Measurements from ENCODE around the gene MMP23B.

- TF ChIP-seq CTCF (IDR thresholded peaks at IDR 0.05) (no peak), POLR2A (IDR thresholded peaks at IDR 0.05) (no peak)
These were observed 39.6 kb downstream of the MMP23B start for GRCh38 chr1:1671365-1672119.

Measured in lower leg skin (tissue), 3 donors.